Right renal pelvis (tissue), 4 donors: ENCODE measurements around the gene CPXM1. TPM values are rescaled to one million over a fixed set of nuclear protein-coding genes. Genes with fewer than 3 reads are reported as not detected.
"Not testable (repeated sequence)": the region's sequence is repeated elsewhere in the genome, so short reads cannot be mapped to it uniquely, and the experiment has no call there.

Experiments used
- DNase-seq, 4 donors: peaks; one replicate each; pipeline ENCODE4 v3.0.0-alpha.2; 2013; ENCODE audit warnings: low read depth in 4 of 4, low spot score in 3 of 4, missing footprints in 1 of 4
- polyA plus RNA-seq, 4 donors: library from polyadenylated mRNA; unstranded; fragments of 120-200 nt; gene quantifications; one replicate each; pipeline ENCODE4 v1.2.1, GENCODE V29; 2013; ENCODE audit not compliant: insufficient read length in 4 of 4

Gene CPXM1
- 100 to 1,000 TPM; 234 to 339 (median 276) TPM for polyA plus RNA-seq

DNA sequence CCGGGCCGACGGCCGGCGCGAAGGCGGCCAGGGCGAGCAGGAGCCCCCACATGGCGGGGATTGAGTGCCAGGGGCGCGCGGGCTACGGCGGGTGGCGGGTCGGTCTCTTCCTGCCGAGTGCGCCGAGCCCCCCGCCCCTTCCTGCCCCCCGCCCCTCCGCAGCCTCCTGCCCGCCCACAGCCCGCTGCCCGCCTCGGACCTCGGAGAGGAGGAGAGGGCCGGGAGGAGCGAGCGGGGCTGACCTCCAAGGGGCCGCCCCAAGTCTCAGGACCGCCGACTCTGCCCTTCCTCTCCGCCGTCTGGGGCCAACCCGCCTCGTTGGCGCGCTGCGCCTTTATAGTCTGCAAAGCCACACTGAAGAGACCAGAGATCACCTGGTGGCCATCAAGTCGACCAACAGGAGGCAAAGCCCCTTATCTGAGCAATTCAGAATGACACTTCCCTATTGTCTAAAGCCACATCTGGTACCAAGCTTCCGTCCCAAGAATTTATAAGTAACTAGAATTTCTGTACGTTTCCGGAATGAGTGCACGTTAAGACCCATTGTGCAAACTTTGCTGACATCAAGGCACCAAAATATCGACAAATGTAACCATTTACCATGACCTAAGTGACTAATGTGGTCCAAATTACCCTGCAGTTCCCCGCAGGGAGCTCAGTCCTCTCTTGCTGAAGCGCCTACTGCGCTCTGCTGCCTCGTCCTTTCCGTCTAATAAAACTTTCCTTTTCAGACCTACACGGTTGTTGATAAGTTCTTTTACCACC is at the start of gene CPXM1:
Gene CPXM1 (minus strand): TSS at position 107 of the 765 bp plus-strand sequence. CDS start 55 bp downstream, at position 52.
- DNase-seq: no peak

DNA sequence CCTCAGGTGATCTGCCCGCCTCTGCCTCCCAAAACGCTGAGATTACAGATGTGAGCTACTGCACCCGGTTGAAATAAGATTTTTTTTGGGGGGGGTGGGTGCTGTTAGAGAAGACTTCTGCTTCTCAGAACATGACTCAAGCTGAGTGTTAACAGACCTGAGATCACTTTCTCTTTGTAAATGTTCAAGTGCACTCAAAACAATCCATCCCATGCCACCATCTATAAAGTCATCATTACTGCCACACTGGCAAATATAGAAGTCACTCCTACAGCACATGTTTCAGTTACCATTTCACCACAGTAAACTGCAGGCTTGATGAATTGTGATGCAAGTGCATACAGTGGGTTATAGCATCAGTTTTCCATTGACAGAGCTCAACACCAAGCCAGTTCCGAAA is 49.1 kb upstream of the CPXM1 start:
- no peak for DNase-seq

DNA sequence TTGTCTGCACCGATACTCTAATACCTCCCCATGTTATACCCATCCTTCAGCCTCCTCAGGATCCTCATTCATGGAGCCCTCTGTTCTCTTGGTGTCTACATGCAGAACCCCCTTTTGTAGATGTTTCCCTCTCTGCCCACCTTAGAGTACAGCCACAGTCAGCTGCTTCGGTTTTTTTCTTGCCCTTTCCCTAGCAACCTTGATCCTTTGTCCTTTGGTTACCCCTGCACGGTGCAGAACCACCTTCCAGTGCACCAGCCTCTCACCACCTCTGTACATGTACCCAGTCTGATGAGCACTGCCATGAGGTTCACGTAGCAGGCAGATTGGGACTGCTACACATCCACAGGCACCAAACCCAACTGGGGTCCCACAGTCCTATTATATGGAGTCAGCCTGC is 47.4 kb upstream of the CPXM1 start:
- no peak for DNase-seq

DNA sequence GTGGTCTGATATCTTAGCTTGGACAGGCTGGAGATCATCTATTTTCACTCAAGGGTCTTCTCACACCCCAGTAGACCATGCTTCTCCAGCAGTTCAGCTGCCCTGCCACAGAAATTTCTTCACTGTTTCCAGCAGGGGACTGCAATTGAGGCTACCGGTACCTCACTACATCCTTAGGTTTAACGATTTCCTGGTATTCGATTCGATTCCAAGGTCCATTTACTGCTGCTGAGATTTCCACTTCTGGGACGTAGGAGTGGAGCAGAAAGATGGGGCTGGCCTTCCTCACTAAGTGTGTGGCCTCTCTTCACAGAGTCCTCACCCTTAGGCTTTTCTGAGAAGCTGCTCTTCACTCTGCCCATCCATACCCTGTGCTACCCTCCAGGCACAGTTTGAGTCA is 46.3 kb upstream of the CPXM1 start:
- no peak for DNase-seq

DNA sequence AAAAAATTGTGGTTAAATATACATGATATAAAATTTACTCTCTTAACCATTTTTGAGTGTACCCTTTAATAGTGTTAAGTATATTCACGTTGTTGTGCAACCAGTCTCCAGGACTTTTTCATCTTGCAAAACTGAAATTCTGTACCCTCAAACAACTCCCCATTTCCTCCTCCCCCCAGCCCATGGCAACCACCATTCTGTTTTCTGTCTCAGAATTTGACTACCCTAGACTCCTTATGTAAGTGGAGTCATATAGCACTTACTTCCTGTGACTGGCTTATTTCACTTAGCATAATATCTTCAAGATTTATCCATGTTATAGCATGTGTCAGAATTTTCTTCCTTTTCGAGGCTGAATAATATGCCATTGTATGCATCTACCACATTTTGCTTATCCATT is 45.2 kb upstream of the CPXM1 start:
- no peak for DNase-seq

DNA sequence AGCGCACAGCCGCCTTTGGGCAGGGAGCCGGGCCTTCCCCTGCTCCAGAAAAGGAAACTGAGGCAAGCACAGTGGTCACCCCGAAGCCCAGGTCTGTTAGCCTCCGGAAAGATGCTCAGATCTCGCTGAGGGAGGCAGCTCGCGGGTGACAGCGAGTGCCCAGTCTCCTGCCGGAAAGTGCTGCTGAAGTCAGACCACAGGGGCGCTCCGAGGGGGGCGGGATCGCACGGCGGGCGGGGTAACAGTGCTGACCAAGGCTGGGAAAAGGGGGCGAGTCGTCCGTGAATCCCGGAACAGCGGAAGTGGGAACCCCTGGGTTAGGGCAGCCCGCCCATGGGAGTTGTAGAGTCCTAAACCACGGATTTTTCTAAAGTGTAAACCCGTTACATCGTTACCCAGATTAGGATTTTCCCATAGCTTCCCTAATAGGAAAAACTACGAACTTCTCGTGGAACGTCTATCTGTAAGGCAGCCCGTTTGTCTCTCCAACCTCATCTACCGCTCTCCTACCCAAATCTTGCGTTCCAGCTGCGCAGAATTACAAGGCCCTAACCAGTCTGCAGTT is 40.6 kb upstream of the CPXM1 start:
- DNase-seq: no peak

DNA sequence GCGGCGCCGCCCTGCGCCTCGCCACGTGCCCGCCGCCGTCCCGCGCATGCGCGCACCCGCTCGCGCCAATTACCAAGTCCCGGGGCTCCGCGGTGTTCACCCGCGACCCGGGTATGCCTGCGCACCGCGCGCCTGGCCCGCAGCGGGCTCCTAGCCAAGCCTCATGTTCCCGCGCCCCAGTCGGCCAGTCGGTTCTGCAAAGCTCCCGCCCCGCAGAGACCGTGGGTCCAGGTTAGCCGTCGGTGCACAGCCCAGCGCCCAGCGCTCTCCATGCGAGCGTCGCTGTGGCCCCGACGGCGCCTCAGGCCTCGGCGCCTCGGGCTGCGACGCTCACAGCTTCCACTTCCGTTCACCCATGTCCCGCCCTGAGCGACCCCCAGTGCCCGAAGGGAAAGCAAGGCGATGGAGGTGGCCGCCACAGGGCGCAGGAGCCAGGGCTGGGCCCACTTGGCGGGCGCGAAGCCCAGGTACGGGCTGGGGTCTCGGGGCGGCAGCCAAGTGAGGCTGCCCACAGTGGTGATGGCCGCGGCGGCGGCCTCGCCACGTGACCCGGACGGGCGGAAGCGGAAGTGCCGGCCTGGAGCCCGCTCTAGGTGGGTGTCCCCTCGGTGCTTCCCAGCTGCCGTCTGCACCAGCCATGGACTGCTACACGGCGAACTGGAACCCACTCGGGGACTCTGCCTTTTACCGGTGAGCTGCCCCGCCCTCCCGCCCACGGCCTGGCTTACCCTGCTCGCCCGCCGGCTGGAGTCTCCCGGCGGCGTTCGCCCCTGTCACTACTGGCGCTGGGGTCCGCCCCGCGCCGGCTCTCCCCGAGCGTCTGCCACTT is 39.9 kb upstream of the CPXM1 start, which contains the start of the genes PCED1A and VPS16:
Gene PCED1A (minus strand): TSS at position 518 of the 829 bp plus-strand sequence. CDS start 743 bp downstream, outside the sequence.
Gene VPS16 (plus strand): TSS at position 608 of the 829 bp plus-strand sequence. CDS start 30 bp downstream, at position 638.
- DNase-seq: peak; percentile 70 to 86 (median 78)

DNA sequence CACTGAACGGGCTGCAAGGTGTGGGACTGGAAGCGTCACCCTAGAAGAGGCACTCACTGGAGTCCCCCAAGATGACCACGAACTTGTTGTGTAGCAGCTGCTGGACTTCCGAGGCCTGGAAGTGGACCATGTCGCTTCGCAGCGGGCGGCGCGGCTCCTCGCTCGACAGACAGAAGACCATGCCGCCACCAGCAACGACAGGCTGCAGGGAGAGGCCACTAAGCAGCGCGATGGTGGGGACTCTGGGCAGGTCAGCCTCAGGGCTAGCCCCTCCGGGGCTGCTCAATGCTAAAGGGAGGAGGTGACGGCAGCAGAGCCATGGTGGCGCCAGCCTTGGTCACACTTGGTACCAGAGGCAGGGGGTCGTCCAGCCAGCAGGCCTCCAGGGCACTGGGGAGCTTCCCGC is 39.3 kb upstream of the CPXM1 start:
- no peak for DNase-seq

DNA sequence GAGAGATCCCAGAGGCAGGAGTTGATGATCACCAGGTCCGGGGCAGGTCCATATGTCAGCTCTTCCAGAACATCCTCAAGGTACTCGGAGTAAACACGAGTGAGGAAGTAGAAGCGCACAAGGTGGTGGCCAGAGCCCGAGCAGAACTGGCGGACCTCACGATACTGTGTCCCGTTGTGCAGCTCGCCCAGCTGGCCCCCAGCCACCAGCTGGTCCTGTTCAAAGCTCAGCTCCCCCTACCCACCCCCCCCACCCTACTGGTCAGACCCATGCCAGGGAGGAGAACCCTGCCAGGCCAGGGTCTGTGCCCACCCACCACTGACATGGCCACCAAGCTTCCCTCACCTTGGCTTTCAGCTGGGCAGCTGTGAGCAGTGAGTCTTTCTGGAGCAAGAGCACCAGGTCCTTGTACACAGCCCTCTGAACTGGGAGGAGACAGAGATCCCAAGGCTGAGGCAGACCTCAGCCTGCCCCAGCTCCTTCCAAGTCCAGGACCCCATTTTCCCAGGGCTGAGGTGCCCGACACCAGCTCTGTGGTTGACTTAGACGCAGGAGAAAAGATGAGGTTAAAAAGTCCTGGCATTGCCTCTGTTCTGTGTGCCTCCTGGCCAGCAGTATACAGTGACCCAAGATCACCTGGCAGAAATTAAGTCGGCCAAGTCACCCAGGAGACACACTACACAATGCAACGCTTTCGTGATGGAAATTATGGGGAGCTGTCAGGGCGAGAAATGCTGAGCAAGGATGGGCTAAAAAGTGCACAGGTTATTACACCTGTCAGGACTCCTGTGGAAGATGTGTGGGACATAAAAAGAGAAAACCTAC is 38.6 kb upstream of the CPXM1 start:
- no peak for DNase-seq

DNA sequence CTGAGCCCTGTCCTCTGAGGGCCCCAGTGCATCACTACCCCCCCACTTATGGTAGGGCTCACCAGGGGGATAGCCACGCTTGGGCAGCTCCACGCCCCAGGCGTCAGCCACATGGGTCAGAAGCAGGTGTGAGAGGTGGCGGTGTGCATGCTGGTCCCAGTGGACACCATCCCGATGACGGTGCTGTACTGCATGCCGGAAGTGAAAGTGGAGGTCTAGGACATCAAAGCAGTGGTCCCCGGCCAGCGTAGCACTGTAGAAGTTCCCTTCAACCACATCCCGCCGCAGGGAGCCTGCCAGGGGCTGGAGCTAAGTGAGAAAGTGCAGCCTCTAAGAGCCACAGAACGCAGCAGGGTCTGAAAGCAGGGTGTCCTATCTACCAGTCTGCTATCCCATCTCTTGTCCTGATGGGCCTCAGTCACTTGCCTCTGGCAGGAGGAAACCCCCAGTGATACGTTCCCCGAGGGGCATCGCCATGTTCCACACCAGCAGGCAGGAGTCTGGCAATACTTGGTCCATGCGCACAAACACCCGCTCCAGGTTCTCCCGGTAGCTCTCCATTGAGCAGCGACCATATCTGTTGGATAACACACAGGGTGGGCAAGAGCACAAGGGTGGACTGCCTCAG is 37.9 kb upstream of the CPXM1 start:
- DNase-seq: no peak

DNA sequence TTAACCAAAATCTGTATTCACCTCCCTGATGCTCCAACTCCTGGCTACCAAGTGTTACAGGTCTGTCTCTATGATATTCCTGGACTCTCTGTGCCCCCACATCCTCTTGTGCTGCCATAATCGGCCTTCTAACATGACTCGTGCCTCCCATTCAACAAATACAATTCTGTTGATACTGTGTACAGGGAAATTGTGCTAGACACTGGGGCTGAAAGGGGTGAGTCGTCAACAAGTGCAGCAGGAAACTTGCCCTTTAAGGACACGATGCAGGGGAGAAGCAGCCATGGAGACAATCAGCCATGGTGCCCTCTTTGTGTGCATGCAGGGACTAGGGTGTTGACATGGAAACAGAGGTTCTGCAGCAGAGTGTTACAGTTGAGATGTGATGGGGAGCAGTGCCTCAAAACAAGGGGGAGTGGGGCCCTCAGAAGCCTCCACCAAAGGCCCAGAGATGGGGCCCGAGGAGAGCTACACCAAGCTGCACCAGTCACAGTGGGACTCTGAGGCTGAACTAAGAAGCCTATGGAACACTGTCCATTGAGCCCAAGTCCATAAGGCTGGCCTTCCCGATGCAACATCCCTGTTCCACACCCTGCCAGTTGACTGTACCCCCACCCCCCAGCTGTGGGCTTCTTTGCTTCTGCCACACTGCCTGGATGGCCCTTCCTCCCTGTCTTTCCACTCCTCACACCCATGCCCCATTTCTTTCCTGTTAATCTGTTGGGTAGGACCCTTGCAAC is 37.0 kb upstream of the CPXM1 start:
- no peak for DNase-seq

DNA sequence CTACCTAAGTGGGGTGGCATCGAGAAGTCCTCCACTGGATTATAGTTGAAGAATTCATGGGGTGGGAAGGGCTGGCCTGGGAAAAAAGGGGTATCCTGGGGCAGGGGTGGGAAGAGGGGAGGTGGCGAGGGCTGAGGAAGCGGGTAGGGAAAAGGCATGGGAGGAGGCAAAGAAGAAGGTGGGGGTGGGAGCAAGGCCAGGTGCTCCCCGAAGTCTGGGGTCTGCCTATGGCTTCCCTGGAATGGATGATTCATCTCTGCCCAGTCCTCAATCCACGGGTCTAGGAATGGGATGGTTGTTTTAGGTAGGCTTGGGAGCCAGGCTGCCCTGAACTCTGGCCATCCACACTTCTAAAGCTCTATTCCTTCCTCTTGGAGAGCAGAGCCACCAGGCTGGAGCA is 35.6 kb upstream of the CPXM1 start:
- DNase-seq: no peak

DNA sequence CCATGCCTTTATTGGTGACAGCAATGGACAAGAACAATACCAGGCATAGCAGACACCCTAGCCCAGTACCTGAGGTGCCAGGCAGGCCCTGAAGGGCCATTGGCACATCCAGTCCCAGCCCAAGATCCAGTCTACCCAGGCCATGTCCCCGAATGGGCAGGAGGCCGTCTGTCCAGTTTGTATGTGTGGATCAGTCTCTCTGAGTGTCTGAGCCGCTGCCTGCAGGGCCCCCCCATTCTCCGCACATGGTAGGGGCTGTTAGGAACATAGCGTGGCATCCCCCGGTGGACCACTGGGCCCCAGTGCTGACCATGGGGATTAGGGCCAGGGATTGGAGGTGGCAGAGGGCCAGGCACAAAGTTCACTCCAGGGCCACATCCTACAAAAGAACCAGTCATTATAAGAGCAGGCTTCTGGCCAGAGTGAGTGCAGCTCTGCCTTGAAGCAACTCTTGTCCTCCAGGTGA is 34.9 kb upstream of the CPXM1 start:
- DNase-seq: no peak

DNA sequence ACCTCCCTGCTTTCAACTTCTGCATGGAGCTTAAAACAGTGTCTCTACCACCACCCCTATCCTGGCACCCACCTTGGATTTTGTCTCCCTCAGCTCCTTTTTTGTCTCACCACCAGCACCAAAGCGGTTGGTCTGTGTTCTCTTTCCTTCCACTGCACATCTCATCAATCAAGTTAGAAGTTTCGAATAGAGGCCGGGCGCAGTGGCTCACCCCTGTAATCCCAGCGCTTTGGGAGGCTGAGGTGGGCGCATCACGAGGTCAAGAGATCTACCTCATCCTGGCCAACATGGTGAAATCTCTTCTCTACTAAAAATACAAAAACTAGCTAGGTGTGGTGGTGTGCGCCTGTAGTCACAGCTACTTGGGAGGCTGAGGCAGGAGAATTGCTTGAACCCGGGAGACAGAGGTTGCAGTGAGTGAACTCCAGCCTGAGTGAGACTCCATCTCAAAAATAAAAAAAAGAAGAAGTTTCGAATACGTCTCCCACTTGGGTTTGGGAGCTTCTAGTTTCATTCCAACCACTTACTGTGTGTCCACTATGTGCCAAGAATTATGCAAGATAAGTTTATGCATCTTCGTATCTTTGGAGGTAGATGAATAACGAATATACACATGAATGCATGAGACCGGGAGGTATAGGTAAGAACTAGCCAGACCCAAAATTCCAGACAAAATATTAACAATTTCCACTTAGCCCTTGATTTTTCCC is 34.1 kb upstream of the CPXM1 start:
- DNase-seq: no peak

DNA sequence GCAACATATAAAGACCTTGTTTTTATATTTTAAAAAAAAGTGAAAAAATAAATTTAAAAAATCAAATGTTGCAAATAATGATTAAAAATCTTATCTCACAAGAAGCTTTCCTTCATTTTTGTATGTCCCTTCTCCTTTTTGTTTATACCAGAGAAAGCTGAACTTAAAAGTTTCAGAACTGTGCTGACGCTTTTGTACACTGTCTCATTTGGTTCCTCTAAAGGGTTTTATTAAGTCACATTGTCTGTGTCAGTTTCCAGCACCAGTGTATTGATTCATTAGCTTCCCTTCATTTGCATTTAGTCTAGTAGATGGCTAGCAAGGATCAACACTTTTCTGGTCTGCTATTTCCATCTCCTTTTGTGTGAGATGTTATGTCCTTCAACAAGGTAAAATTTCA is 33.3 kb upstream of the CPXM1 start:
- DNase-seq: no peak

DNA sequence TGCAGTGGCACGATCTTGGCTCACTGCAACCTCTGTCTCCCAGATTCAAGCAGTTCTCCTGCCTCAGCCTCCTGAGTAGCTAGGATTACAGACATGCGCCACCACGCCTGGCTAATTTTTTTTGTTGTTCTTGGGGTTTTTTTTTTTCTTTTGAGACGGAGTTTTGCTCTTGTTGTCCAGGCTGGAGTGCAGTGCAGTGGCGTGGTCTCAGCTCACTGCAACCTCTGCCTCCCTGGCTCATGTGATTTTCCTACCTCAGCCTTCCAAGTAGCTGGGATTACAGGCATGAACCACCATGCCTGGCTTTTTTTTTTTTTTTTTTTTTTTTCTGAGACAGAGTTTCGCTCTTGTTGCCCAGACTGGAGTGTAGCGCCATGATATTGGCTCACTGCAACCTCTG is 30.8 kb upstream of the CPXM1 start:
- not testable (repeated sequence) for DNase-seq

DNA sequence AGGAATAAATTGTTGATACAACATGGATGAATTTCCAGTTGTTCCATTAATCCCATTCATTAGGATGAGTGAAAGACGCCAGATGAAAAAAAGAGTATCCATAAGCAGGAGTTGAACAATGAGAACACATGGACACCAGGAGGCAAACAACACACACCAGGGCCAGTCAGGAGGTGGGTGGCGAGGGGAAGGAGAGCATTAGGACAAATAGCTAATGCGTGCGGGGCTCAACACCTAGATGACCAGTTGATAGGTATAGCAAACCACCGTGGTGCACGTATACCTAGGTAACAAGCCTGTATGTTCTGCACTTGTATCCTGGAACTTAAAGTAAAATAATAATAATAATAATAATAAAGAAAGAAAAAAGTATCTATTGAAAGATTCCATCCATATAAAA is 28.9 kb upstream of the CPXM1 start:
- no peak for DNase-seq

DNA sequence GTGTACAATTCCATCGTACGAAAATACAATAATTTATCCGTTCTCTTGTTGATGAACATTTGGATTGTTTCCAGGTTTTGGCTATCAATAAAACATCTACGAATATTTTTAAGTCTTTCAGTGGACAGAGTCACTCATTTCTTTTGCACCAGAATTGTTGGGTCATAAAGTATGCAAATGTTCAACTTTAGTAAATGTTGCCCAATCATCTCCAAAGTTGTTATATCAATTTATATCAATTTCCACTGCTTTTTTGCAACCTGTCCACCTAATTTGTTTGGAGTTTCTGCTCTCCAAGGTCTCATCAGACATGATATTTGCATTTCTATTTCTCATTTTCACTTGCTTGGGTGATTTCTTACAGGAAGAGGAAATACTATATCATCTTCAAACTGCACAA is 26.2 kb upstream of the CPXM1 start:
- DNase-seq: no peak

DNA sequence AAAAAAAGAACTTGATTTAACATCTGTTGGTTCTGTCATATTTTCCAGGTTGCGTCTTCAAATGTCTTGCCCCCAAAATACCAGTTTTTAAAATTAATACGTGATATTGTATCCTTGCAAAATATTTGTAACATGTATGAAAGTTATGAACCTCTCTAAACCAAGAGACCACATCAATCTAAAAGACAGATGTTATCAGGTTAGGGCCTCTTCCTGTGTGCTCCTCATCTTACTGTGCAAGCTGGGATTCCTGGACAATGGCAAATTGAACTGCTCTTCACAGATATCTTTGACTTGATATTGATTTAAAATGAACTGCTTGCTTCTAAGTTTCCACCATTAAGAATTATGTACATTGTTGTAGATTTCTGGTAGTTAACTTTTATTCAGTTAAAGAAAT is 25.3 kb upstream of the CPXM1 start:
- no peak for DNase-seq
